ENCODE results near the gene HLA-DOB.

The HLA-DOB gene

DNA sequence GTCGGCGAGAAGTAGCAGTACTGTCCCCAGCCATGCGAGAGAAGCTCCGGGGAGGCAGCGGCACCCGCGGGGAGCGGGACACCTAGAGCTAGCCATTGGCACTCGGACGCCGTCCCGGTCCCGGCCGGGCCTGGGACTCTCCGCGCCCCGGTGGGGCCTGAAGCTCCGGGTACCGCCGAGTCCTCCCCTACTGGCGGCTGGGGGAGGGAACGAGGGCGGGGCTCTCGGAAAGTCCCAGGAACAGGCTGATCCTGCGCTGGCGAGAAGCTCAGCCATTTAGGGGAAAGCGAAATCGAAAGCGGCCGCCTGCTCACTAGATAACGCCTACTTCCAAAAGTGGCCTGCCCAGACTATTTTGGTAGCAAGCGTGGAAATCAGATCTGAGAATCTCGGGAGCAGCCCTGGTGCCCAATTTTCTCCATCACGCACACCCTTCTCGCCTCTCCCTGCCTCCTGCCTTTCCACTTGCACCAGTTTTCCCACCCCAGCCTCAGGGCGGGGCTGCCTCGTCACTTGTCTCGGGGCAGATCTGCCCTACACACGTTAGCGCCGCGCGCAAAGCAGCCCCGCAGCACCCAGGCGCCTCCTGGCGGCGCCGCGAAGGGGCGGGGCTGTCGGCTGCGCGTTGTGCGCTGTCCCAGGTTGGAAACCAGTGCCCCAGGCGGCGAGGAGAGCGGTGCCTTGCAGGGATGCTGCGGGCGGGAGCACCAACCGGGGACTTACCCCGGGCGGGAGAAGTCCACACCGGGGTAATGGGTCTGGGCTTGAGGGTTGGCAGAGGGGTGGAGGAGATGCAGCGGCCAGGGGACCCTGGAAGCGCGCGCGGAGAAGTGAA, 37.0 kb upstream of the HLA-DOB start, which contains the start of the genes PSMB9 and TAP1 (continued):
- TF ChIP-seq, protein P1, sequence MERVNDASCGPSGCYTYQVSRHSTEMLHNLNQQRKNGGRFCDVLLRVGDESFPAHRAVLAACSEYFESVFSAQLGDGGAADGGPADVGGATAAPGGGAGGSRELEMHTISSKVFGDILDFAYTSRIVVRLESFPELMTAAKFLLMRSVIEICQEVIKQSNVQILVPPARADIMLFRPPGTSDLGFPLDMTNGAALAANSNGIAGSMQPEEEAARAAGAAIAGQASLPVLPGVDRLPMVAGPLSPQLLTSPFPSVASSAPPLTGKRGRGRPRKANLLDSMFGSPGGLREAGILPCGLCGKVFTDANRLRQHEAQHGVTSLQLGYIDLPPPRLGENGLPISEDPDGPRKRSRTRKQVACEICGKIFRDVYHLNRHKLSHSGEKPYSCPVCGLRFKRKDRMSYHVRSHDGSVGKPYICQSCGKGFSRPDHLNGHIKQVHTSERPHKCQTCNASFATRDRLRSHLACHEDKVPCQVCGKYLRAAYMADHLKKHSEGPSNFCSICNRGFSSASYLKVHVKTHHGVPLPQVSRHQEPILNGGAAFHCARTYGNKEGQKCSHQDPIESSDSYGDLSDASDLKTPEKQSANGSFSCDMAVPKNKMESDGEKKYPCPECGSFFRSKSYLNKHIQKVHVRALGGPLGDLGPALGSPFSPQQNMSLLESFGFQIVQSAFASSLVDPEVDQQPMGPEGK (CRISPR knock-in tag; IDR thresholded peaks at IDR 0.05; ENCODE audit: borderline replicate concordance): no peak
- TF ChIP-seq ZNF70 (CRISPR knock-in tag; IDR thresholded peaks at IDR 0.05) (no peak), ZFP3 (CRISPR knock-in tag; IDR thresholded peaks at IDR 0.05) (no peak), ZNF8 (CRISPR knock-in tag; IDR thresholded peaks at IDR 0.05) (no peak), ESRRG (CRISPR knock-in tag; IDR thresholded peaks at IDR 0.05) (no peak), PPARA (CRISPR knock-in tag; IDR thresholded peaks at IDR 0.05; ENCODE audit: borderline replicate concordance) (no peak)

DNA sequence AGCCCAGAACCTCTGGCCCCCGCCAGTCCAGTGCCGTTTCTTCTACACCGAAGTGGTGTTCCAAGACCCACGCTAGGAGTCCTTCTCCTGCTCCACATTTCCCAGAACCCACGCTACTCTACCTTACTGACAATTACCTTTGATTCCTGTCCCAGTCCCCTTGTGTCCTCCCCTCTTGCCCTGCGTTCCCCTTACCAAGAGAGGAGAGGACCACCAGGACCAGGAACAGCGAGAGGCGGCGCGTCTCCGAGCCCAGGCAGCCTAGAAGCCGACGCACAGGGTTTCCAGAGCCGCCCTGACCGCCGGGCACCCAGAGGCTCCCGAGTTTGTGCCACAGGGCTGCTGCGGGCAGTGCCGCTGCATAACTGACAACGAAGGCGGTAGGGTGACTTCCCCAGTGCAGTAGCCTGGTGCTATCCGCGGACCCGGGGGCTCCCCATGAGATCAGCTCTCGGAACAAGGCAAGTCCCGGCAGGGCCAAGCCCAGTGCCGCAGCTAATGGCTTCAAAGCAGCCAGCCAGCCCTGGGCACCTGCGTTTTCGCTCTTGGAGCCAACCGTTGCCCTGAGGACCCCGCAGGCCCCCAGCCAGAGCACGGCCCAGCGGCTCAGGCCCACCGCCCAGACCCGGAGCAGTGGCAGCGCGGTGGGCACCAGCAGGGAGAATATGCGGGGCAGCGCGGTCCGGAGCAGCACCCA, 36.2 kb upstream of the HLA-DOB start:
- TF ChIP-seq ZFP3 (CRISPR knock-in tag; IDR thresholded peaks at IDR 0.05): no peak
- no peak for TF ChIP-seq OSR1 (CRISPR knock-in tag; IDR thresholded peaks at IDR 0.05)
- no peak for TF ChIP-seq TCF4 (CRISPR knock-in tag; IDR thresholded peaks at IDR 0.05; ENCODE audit: borderline replicate concordance)
- TF ChIP-seq, protein P2, sequence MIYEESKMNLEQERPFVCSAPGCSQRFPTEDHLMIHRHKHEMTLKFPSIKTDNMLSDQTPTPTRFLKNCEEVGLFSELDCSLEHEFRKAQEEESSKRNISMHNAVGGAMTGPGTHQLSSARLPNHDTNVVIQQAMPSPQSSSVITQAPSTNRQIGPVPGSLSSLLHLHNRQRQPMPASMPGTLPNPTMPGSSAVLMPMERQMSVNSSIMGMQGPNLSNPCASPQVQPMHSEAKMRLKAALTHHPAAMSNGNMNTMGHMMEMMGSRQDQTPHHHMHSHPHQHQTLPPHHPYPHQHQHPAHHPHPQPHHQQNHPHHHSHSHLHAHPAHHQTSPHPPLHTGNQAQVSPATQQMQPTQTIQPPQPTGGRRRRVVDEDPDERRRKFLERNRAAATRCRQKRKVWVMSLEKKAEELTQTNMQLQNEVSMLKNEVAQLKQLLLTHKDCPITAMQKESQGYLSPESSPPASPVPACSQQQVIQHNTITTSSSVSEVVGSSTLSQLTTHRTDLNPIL (CRISPR knock-in tag; IDR thresholded peaks at IDR 0.05; ENCODE audit: low read depth): no peak

DNA sequence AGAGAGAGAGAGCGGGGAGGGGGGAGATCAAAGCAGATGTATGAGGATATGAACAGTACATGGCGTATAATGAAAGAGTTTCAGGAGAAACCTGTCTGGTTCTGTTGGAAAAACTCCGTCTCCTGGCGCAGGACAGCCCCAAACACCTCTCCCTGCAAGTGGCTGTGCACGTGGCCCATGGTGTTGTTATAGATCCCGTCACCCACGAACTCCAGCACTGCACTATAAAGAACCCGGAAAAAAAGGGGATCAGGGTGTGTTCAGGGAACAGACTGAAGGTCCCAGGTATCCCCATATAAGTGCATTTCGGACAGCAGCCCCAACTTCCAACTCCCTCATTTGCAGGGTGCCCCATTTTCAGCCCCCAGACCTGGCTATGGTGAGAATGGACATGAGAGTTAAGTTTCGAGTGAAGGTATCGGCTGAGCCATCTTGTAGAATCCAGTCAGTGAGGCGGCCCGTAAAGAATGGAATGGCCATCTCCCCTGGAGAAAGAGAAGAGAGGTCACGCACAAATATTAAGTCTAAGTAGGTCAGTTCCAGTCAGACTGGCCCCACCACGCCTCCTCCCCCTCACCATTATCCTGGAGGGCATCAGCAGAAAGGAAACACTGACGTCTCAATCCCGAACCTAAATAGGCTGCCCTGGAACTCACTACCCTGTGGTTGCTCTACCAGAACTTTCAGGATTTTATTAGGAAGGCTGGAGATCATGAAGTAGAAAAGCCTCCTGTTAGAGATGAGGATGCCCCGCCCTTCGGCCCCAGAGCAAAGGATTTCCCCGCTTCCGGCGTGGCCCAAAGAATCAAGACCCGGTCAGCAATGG, 35.4 kb upstream of the HLA-DOB start:
- TF ChIP-seq, protein P3, sequence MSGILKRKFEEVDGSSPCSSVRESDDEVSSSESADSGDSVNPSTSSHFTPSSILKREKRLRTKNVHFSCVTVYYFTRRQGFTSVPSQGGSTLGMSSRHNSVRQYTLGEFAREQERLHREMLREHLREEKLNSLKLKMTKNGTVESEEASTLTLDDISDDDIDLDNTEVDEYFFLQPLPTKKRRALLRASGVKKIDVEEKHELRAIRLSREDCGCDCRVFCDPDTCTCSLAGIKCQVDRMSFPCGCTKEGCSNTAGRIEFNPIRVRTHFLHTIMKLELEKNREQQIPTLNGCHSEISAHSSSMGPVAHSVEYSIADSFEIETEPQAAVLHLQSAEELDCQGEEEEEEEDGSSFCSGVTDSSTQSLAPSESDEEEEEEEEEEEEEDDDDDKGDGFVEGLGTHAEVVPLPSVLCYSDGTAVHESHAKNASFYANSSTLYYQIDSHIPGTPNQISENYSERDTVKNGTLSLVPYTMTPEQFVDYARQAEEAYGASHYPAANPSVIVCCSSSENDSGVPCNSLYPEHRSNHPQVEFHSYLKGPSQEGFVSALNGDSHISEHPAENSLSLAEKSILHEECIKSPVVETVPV (CRISPR knock-in tag; IDR thresholded peaks at IDR 0.05): no peak
- TF ChIP-seq ZFP30 (CRISPR knock-in tag; IDR thresholded peaks at IDR 0.05): no peak
- TF ChIP-seq TCF4 (CRISPR knock-in tag; IDR thresholded peaks at IDR 0.05; ENCODE audit: borderline replicate concordance): no peak
- no peak for TF ChIP-seq BACH2 (CRISPR knock-in tag; IDR thresholded peaks at IDR 0.05; ENCODE audit: borderline replicate concordance)
- no peak for TF ChIP-seq ARNTL (CRISPR knock-in tag; IDR thresholded peaks at IDR 0.05; ENCODE audit: borderline replicate concordance, low read depth)
- no peak for TF ChIP-seq GLIS3 (CRISPR knock-in tag; IDR thresholded peaks at IDR 0.05)
- no peak for TF ChIP-seq SNAI2 (CRISPR knock-in tag; IDR thresholded peaks at IDR 0.05)
- TF ChIP-seq ESRRG (CRISPR knock-in tag; IDR thresholded peaks at IDR 0.05): no peak
- TF ChIP-seq, protein P4, sequence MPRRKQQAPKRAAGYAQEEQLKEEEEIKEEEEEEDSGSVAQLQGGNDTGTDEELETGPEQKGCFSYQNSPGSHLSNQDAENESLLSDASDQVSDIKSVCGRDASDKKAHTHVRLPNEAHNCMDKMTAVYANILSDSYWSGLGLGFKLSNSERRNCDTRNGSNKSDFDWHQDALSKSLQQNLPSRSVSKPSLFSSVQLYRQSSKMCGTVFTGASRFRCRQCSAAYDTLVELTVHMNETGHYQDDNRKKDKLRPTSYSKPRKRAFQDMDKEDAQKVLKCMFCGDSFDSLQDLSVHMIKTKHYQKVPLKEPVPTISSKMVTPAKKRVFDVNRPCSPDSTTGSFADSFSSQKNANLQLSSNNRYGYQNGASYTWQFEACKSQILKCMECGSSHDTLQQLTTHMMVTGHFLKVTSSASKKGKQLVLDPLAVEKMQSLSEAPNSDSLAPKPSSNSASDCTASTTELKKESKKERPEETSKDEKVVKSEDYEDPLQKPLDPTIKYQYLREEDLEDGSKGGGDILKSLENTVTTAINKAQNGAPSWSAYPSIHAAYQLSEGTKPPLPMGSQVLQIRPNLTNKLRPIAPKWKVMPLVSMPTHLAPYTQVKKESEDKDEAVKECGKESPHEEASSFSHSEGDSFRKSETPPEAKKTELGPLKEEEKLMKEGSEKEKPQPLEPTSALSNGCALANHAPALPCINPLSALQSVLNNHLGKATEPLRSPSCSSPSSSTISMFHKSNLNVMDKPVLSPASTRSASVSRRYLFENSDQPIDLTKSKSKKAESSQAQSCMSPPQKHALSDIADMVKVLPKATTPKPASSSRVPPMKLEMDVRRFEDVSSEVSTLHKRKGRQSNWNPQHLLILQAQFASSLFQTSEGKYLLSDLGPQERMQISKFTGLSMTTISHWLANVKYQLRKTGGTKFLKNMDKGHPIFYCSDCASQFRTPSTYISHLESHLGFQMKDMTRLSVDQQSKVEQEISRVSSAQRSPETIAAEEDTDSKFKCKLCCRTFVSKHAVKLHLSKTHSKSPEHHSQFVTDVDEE (CRISPR knock-in tag; IDR thresholded peaks at IDR 0.05): no peak
- no peak for TF ChIP-seq CSDC2 (CRISPR knock-in tag; IDR thresholded peaks at IDR 0.05)
- TF ChIP-seq ZFP3 (CRISPR knock-in tag; IDR thresholded peaks at IDR 0.05): no peak
- TF ChIP-seq ZC3H10 (CRISPR knock-in tag; IDR thresholded peaks at IDR 0.05): no peak
- TF ChIP-seq, protein P5, sequence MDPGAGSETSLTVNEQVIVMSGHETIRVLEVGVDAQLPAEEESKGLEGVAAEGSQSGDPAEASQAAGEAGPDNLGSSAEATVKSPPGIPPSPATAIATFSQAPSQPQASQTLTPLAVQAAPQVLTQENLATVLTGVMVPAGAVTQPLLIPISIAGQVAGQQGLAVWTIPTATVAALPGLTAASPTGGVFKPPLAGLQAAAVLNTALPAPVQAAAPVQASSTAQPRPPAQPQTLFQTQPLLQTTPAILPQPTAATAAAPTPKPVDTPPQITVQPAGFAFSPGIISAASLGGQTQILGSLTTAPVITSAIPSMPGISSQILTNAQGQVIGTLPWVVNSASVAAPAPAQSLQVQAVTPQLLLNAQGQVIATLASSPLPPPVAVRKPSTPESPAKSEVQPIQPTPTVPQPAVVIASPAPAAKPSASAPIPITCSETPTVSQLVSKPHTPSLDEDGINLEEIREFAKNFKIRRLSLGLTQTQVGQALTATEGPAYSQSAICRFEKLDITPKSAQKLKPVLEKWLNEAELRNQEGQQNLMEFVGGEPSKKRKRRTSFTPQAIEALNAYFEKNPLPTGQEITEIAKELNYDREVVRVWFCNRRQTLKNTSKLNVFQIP (CRISPR knock-in tag; IDR thresholded peaks at IDR 0.05; ENCODE audit: borderline replicate concordance, low read depth): no peak
- TF ChIP-seq PPARA (CRISPR knock-in tag; IDR thresholded peaks at IDR 0.05; ENCODE audit: borderline replicate concordance): no peak
- TF ChIP-seq OSR1 (CRISPR knock-in tag; IDR thresholded peaks at IDR 0.05): no peak
- TF ChIP-seq, protein P2 (CRISPR knock-in tag; IDR thresholded peaks at IDR 0.05; ENCODE audit: low read depth): no peak
- TF ChIP-seq TOX (CRISPR knock-in tag; IDR thresholded peaks at IDR 0.05; ENCODE audit: borderline replicate concordance): no peak
- TF ChIP-seq ISL1 (CRISPR knock-in tag; IDR thresholded peaks at IDR 0.05): no peak
- no peak for ATAC-seq

More for the DNA sequence above, 36.2 kb upstream of the HLA-DOB start:
- ATAC-seq: peak; percentile 53
